Smooth muscle cell (in vitro differentiated cells): ENCODE measurements around the gene GGPS1. TPM values are rescaled to one million over a fixed set of nuclear protein-coding genes. Genes with fewer than 3 reads are reported as not detected.

Experiments used
- DNase-seq: peaks from one replicate; lab custom pipeline; 2025; ENCODE audit not compliant: unreplicated experiment; lab: John Stamatoyannopoulos, UW
- H2AFZ ChIP-seq: fragments of 200-600 bp; sonication (generic); 2 replicates; pipeline ENCODE4 v1.6.0; 2016; ENCODE audit warnings: antibody characterized with exemption, low read depth, mild to moderate bottlenecking
- H3F3A ChIP-seq: fragments of 200-600 bp; sonication (generic); 2 replicates; pipeline ENCODE4 v1.6.0; 2017; ENCODE audit warnings: antibody characterized with exemption, low read depth
- H3K27ac ChIP-seq: fragments of 200-600 bp; sonication (generic); 2 replicates; pipeline ENCODE4 v1.5.1; 2016; ENCODE audit warnings: low read depth, mild to moderate bottlenecking
- H3K27me3 ChIP-seq: fragments of 200-600 bp; sonication (generic); 2 replicates; pipeline ENCODE4 v1.6.1; 2016; ENCODE audit warnings: low read depth, mild to moderate bottlenecking
- H3K36me3 ChIP-seq: fragments of 200-600 bp; sonication (generic); 2 replicates; pipeline ENCODE4 v1.5.1; 2016; ENCODE audit warnings: low read depth
- H3K4me1 ChIP-seq: fragments of 200-600 bp; sonication (generic); 2 replicates; pipeline ENCODE4 v1.5.1; 2016; ENCODE audit warnings: low read depth
- H3K4me2 ChIP-seq: fragments of 200-600 bp; sonication (generic); 2 replicates; pipeline ENCODE4 v1.6.0; 2016; ENCODE audit warnings: mild to moderate bottlenecking
- H3K4me3 ChIP-seq: fragments of 200-600 bp; sonication (generic); 2 replicates; pipeline ENCODE4 v1.5.1; 2016; ENCODE audit warnings: mild to moderate bottlenecking
- H3K79me2 ChIP-seq: fragments of 200-600 bp; sonication (generic); 2 replicates; pipeline ENCODE4 v1.6.0; 2016; ENCODE audit warnings: low read depth, mild to moderate bottlenecking
- H3K9ac ChIP-seq: fragments of 200-600 bp; sonication (generic); 2 replicates; pipeline ENCODE4 v1.6.0; 2016; ENCODE audit warnings: low read depth
- H3K9me3 ChIP-seq: fragments of 200-600 bp; sonication (generic); replicated peaks from 2 replicates; pipeline ENCODE4 v1.5.1; 2016; ENCODE audit warnings: low read depth
- H4K20me1 ChIP-seq: fragments of 200-600 bp; sonication (generic); 2 replicates; pipeline ENCODE4 v1.6.0; 2016; ENCODE audit warnings: low read depth
- WGBS: methylation state at CpG from one replicate; pipeline ENCODE4 v1.1.7; 2016; ENCODE audit warnings: low lambda C conversion rate; 5-methylcytosine and 5-hydroxymethylcytosine counted together
- polyA plus RNA-seq: library from polyadenylated mRNA; unstranded; fragments of >200 nt; fragmentation: Nextera tagmentation; extraction: Ambion mirVana; gene quantifications from 2 replicates; pipeline ENCODE4 v1.2.1, GENCODE V29; 2016
- total RNA-seq: library from RNA; depleted of rRNA; stranded (reverse); fragments of >200 nt; gene quantifications from 2 replicates; pipeline ENCODE4 v1.2.3, GENCODE V29; 2014
- TF ChIP-seq, protein P1 (sequence below): fragments of 200-600 bp; sonication (generic); IDR thresholded peaks from 2 replicates; pipeline ENCODE4 v1.5.1; 2017; ENCODE audit warnings: borderline replicate concordance, mild to moderate bottlenecking, antibody characterized with exemption; ENCODE audit not compliant: insufficient read depth, poor library complexity, severe bottlenecking

The GGPS1 gene
- total and polyA plus RNA-seq, 2 experiments from 2014 or later = 41.3 to 47.5 TPM

DNA sequence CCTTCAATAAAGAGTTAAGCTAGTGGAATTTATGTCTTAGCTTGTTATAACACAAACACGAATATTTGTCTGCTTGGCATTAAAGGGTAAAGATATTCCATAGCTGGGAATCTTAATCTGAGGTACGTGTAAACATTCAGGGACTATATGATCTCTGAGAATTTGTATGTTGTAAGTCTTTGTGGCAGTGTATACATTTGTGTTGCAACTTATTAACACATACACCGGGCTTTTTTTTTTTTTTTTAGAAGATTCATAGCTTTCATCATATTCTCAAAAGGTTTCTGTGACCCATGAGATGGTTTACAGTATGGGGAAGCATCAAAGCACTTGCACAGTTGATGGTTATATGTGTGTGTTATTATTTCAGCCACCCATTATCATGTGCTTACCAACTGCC is 3.0 kb downstream of the GGPS1 start:
- no peak for DNase-seq
- WGBS = 61% methylated on average over 3 of the region's 3 CpGs
- Histone ChIP-seq H3K4me1 (peaks cover 19% of the 10 kb centered on the region), H3K36me3 (no peaks in the 10 kb centered on the region), H3K27me3 (no peaks in the 10 kb centered on the region), H3K4me2 (peak overlapping the region; percentile 85), H3K79me2 (peaks cover 80% of the 10 kb centered on the region), H3F3A (peaks cover 20% of the 10 kb centered on the region), H3K9me3 (no peaks in the 10 kb centered on the region), H4K20me1 (peaks cover 58% of the 10 kb centered on the region), H3K27ac (peak overlapping the region; percentile 84), H3K4me3 (peak overlapping the region; percentile 94), H3K9ac (no peak overlapping the region), H2AFZ (no peak overlapping the region)
- TF ChIP-seq, protein P1, sequence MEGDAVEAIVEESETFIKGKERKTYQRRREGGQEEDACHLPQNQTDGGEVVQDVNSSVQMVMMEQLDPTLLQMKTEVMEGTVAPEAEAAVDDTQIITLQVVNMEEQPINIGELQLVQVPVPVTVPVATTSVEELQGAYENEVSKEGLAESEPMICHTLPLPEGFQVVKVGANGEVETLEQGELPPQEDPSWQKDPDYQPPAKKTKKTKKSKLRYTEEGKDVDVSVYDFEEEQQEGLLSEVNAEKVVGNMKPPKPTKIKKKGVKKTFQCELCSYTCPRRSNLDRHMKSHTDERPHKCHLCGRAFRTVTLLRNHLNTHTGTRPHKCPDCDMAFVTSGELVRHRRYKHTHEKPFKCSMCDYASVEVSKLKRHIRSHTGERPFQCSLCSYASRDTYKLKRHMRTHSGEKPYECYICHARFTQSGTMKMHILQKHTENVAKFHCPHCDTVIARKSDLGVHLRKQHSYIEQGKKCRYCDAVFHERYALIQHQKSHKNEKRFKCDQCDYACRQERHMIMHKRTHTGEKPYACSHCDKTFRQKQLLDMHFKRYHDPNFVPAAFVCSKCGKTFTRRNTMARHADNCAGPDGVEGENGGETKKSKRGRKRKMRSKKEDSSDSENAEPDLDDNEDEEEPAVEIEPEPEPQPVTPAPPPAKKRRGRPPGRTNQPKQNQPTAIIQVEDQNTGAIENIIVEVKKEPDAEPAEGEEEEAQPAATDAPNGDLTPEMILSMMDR = no peak

DNA sequence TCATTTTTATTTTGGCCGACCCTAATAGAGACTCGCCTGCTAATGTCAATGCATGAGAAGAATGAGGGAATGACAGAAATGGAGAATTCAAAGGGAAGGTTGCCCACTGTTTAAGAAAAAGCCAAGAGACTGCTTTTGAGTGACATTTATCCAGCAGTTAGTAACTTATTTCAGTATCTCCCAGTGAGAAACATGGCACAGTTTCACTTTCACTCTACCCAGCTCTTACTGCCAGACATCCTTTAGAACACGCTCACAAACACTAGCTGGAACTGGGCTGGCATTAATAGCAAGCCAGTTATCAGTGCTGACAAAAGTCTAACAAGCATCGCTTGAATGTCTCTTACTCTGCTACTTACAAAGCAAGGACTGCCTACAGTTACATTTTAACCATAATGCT is 8.5 kb downstream of the GGPS1 start:
- Histone ChIP-seq H3K9ac (no peak overlapping the region), H3K4me1 (peaks cover 2% of the 10 kb centered on the region), H4K20me1 (peaks cover 32% of the 10 kb centered on the region), H3F3A (no peaks in the 10 kb centered on the region), H3K4me2 (no peak overlapping the region), H3K9me3 (no peaks in the 10 kb centered on the region), H2AFZ (no peak overlapping the region), H3K27me3 (no peaks in the 10 kb centered on the region), H3K27ac (no peak overlapping the region), H3K36me3 (no peaks in the 10 kb centered on the region), H3K4me3 (no peak overlapping the region), H3K79me2 (peaks cover 48% of the 10 kb centered on the region)
- WGBS = 84% methylated on average over 4 of the region's 4 CpGs
- TF ChIP-seq, protein P1 = no peak
- DNase-seq = no peak

DNA sequence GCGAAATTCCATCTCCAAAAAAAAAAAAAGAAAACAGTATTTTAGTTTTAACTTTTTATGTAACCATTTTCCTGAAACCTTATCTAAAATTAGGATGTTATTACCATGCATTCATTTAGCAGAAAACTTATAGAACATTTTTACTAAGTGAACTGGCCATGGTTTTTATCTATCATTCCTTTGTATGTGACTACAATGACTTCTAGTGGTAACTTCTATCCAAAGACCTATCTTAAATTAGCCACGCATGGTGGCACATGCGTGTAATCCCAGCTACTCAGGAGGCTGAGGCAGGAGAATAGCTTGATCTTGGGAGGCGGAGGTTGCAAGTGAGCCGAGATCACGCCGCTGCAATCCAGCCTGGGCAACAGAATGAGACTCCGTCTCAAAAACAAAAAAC is 11.4 kb downstream of the GGPS1 start:
- Histone ChIP-seq H2AFZ (no peak overlapping the region), H3K79me2 (peaks cover 19% of the 10 kb centered on the region), H3K9ac (no peak overlapping the region), H3K36me3 (peaks cover 6% of the 10 kb centered on the region), H3F3A (no peaks in the 10 kb centered on the region), H3K4me1 (no peaks in the 10 kb centered on the region), H3K27me3 (no peaks in the 10 kb centered on the region), H3K27ac (no peak overlapping the region), H4K20me1 (peaks cover 12% of the 10 kb centered on the region), H3K4me2 (no peak overlapping the region), H3K9me3 (no peaks in the 10 kb centered on the region), H3K4me3 (no peak overlapping the region)
- TF ChIP-seq, protein P1 = no peak
- WGBS = 80% methylated on average over 8 of the region's 8 CpGs
- no peak for DNase-seq

DNA sequence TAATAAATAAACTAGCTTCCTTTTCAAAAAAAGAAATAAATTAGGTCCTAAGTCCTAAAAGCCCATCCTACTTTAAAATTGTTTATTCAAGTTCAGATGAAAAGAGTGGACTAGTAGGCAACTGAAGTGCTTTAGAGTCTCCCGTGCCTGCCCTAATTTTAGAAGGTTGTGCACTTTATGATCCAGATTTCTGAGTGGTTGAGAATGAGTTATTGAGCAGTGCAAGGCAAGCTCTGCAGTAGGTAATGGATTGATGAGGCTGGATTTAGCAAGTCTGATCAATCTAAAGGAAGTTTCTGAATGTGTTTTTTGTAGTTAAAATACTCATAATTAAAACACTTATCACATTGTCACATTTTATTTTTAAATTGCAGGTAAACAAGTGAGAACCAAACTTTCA is 13.0 kb downstream of the GGPS1 start:
- 97% methylated on average over 1 of the region's 1 CpG for WGBS
- Histone ChIP-seq H3K4me2 (no peak overlapping the region), H3K79me2 (peaks cover 5% of the 10 kb centered on the region), H4K20me1 (no peaks in the 10 kb centered on the region), H3K9me3 (no peaks in the 10 kb centered on the region), H3K36me3 (peaks cover 6% of the 10 kb centered on the region), H3K27ac (no peak overlapping the region), H3K27me3 (no peaks in the 10 kb centered on the region), H3K4me1 (no peaks in the 10 kb centered on the region), H3K9ac (no peak overlapping the region), H3K4me3 (no peak overlapping the region), H2AFZ (no peak overlapping the region), H3F3A (no peaks in the 10 kb centered on the region)
- DNase-seq = no peak
- TF ChIP-seq, protein P1 = no peak
